GM13976 (cell line): ENCODE data around the gene HNRNPA1L2.

Experiments used
- DNase-seq: peaks from one replicate; pipeline ENCODE4 v3.0.0; 2012; ENCODE audit warnings: low spot score
- in situ Hi-C: fragments of 300-500 bp; cut with MboI; formaldehyde crosslinking; loops from one replicate; pipeline ENCODE4 v1.12.0; 2022; ENCODE audit warnings: low sequenced_read_pairs, mixed read lengths, inconsistent platforms; ENCODE audit not compliant: unreplicated experiment
- TF ChIP-seq, protein P1 (sequence below): IDR thresholded peaks from 2 replicates; pipeline ENCODE4 v1.5.1; 2012; ENCODE audit warnings: borderline replicate concordance, mild to moderate bottlenecking; ENCODE audit not compliant: insufficient read depth; ENCODE audit errors: extremely low read depth, missing control alignments, control extremely low read depth

The HNRNPA1L2 gene

DNA sequence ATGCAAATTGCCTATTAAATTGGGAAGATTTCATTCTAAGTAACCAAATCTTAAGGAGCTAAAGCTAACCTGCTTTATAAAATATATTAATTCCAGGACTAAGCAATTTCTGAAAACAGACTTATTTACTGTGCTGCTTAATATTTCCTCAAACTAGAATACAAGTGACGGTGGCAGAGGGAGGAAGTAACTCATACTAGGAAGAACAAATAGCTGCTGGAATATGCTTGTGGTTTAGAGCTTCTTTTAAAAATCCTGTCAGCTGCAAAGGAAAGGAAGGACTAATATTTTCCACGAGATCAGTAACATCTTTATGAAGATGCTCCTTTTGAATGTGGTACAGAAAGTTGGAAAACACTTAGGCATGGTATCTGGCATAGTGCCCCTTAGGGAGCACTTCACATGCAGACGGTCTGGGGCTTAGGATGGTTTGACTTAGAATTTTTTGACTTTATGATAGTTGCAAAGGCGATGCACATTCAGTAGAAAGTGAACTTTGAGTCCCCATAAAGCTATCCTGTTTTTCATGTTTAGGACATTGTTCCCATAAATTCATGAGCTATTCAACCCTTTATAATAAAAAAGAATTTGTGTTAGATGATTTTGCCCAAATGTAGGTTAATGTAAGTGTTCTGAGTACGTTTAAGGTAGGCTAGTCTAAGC lies 3.4 kb upstream of the HNRNPA1L2 start:
- TF ChIP-seq, protein P1, sequence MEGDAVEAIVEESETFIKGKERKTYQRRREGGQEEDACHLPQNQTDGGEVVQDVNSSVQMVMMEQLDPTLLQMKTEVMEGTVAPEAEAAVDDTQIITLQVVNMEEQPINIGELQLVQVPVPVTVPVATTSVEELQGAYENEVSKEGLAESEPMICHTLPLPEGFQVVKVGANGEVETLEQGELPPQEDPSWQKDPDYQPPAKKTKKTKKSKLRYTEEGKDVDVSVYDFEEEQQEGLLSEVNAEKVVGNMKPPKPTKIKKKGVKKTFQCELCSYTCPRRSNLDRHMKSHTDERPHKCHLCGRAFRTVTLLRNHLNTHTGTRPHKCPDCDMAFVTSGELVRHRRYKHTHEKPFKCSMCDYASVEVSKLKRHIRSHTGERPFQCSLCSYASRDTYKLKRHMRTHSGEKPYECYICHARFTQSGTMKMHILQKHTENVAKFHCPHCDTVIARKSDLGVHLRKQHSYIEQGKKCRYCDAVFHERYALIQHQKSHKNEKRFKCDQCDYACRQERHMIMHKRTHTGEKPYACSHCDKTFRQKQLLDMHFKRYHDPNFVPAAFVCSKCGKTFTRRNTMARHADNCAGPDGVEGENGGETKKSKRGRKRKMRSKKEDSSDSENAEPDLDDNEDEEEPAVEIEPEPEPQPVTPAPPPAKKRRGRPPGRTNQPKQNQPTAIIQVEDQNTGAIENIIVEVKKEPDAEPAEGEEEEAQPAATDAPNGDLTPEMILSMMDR, result no peak
- in situ Hi-C loops, result no loop called here
- DNase-seq, result no peak

DNA sequence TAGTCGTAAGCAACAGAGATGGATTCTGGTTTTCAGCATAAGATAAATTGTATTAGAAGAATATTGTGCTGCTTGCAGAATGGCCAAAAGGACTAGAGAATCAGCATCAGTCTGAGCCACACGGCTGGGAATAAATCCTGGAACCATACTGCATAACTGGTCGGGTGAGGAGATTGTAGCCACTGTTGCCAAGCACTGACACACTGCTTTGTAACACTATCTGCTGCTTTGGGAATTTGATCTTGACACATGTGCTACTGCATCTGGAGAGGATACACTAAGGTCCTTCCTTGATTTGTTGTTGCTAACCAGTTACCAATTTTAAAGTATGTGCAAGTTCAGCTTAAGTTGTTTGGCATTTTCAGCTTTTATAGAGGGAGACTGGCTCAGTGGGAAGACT lies 1.9 kb downstream of the HNRNPA1L2 start:
- in situ Hi-C loops, result no loop called here
- DNase-seq, result no peak
- TF ChIP-seq, protein P1, result no peak

DNA sequence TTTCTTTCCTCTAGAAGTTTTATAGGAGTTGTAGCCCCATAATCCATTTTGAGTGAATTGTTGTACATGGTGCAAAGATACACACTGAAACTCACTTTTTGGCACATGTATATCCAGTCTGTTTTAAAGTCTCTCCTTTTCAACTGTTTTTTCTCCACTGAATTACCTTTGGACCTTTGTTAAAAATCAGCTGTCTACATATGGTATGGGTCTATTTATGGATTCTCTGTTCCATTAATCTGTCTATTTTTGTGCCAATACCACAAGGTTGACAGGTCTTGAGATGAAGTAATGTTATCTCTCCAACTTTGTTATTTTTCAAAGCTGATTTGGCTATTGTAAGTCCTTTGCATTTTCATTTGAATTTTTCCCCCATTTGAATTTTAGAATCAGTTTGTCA lies 4.7 kb downstream of the HNRNPA1L2 start:
- TF ChIP-seq, protein P1, result no peak
- DNase-seq, result no peak
- in situ Hi-C loops, result no loop called here

DNA sequence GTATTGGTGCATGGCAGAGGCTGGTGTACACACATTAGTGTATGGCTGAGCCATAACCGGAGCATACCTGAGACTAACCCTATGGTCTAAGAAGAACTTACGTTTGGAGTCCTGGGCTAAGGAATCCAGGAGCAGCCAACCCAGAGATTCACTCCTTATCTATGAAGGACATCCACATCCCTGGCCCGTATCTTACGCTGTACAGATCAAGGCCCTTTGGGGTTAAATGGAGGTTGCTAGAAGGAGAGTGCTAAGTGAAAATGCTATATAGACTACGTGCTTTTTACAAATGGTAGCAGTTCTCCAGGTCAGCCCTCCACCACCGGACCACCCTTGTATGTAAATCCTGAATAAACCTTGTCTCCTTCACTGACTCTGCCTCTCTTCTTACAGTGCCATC lies 8.5 kb downstream of the HNRNPA1L2 start:
- in situ Hi-C loops, result no loop called here
- no peak for DNase-seq
- TF ChIP-seq, protein P1, result no peak

DNA sequence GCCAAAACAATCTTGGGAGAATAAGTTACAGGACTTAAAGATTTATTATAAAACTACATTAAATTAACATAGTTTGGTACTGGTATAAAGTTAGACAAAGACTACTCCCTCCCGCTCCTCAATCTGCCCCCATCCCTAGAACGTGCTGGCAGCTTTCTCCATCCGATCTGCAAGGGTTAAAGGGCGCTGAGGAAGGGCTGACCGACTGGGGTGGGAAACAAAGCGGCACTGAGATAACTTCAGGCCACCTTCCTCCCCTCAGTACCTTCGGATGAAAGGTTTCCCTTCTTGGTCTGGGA lies 9.6 kb downstream of the HNRNPA1L2 start:
- DNase-seq, result no peak
- TF ChIP-seq, protein P1, result no peak
- in situ Hi-C loops, result no loop called here

DNA sequence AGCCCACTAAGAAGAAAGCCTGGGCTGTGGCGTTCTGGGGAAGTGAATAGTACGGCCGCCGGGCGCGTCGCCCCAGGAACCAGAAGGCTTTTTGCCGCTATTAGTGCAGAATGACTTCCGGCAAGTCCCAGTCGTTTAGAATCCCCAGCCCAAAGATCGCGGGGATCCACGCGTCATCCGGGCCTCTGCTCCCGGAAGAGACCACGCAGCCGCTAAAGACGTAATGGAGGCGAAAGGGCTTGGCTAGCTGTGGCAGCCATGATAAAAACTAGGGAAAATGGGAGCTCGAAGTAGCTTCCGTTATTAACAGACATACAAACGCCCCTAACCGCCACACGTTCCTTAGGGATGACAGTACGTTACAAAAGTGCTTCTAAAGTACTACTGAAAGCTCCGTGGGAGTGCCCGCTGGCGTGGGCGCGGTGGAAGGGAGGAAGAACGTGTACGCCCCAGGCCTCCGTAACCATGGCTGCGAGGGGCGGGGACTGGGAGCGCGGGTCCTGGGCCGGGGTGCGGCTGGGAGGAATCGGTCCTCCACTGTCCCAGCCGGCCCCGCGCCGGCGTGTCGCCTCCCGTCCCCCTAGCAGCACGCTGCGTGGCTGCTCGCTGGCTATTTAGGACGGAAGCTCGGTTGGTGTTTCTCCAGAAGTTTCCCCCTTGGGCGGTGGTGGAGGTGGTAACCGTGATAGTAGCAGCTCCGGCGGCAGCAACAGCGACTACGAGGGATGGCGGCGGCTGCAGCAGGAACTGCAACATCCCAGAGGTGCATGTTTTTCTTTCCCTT lies 10.2 kb downstream of the HNRNPA1L2 start, which contains the start of gene SUGT1:
Gene SUGT1 (plus strand): TSS at position 641 of the 784 bp plus-strand sequence. CDS start 85 bp downstream, at position 726.
- TF ChIP-seq, protein P1, result peak; percentile 69
- DNase-seq, result peak; percentile 91
- in situ Hi-C loops, result no loop called here
